HG03571 (cell line): ENCODE data around the gene FBXW7.

Source experiments
- ATAC-seq: cut with Tn5 transposase; IDR thresholded peaks from one replicate; pipeline ENCODE4 v1.9.1; 2021; ENCODE audit not compliant: unreplicated experiment

The FBXW7 gene

GRCh38 chr4:152294765-152295164, 241.1 kb downstream of the FBXW7 start:
- ATAC-seq: no peak

- ATAC-seq: no peak
These were observed 241.6 kb downstream of the FBXW7 start for GRCh38 chr4:152294331-152294730.

DNA sequence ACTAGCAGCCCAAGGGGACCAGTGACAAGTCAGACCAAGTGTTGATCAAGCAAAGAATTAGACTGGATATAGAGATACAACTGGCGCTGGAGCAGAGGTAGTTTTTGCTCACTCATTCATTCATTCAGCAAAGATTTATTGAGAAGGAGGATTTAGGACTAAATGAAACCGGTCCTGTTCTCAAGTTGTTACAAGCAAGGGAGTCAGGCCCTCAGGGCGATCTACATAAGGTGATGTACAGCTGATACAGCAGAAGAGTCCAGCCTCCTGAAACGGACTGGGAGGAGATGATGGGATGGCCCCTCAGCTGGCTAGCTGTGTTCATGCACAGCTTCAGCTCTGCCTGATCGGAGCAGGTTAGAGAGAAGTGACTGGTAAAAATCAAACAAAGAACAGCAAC, 242.4 kb downstream of the FBXW7 start:
- no peak for ATAC-seq

DNA sequence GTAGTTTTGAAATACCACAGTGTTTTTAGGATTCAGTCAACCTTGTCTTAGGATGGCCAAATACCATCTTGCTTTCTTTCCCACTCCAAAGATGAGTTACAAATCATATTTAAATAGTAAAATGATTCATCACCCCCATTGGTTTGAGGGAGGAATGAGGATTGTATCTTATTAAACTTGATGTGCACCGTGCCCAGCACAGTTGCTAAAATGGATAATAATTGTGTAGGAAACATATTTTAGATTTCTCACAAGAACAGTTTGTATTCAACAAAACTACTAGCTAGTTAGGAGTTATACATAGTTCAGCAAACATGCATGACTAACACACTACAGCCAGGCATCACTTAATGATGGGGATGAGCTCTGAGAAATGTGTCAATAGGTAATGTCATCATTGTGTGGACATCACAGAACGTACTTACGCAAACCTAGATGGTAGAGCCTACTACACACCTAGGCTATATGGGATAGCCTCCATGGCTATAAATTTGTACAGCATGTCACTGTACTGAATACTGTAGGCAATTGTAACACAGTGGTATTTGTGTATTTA, 245.4 kb downstream of the FBXW7 start:
- ATAC-seq: no peak

DNA sequence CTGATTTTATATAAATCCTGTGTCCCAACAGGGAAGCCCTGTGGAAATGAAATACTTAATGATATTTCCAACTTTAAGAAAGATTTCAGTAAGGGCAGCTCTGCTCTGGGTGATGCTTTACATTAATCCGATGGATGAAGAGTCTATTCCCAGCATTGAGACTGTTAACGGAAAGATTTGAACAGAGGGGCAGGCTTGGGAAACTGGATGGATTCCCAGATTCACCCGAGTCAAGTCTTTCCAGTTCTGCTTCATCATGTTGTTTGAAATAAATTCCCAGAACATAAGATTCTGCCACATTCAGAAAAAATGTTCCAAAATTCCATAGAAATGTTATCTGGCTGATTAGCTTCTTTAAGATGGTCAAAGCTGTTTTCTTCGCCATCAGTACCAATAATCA, 246.0 kb downstream of the FBXW7 start:
- no peak for ATAC-seq

DNA sequence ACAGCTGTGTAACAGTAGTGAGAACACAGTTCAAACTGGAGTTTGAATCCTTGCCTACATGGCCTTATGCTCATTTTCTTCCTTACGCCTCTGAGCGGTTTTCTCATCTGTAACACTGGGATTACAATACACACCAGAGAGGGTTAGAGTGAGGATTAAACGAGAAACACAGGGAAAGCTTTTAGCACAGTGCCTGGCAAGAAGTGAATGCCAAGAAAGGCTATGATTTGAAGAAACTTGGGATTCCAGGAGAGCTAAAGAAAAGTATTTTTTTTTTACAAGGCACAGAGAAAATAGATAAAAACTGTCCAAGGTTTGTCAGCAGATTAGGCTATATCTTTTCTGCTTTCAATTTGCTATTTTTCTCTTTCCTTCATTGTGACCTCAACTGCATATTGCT, 246.4 kb downstream of the FBXW7 start:
- ATAC-seq: no peak

GRCh38 chr4:152283801-152284470, 252.0 kb downstream of the FBXW7 start:
- ATAC-seq: no peak

GRCh38 chr4:152281822-152282221, 254.1 kb downstream of the FBXW7 start:
- no peak for ATAC-seq

DNA sequence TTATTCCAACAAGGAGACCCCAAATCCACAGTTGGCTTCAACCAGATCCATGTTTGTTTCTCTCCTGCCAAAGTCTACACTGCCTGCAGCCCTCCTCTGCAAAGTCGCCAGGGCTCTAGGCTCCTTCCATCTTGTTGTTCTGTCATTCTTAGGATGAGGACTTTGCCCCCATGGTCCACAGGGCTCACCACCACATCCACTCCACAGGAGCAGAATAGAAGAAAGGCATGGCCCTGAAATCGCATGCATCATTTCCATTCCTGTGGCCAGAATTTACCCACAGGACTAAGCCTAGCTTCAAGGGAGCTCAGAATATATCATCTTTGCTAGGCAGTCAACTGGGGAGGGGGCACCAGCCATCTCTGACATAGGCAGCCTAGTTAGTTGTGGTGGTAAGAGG, 254.7 kb downstream of the FBXW7 start:
- no peak for ATAC-seq

DNA sequence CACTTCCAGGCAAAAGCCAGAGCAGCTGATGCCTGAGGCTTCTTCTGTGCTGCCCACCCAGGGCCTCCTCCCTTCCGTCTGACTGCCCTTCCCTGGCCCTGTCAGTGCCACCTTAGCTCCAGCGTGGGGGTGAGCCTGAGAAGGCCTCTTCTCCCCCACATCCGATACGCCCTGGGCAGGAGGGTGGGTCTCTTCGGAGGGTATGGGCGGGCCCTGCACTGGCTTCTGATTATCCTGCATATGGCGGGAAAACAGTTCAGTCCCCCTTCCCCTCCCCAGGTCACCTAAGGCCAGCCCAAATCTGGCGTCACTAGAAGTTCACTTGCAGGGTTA, 256.7 kb downstream of the FBXW7 start:
- ATAC-seq: no peak

DNA sequence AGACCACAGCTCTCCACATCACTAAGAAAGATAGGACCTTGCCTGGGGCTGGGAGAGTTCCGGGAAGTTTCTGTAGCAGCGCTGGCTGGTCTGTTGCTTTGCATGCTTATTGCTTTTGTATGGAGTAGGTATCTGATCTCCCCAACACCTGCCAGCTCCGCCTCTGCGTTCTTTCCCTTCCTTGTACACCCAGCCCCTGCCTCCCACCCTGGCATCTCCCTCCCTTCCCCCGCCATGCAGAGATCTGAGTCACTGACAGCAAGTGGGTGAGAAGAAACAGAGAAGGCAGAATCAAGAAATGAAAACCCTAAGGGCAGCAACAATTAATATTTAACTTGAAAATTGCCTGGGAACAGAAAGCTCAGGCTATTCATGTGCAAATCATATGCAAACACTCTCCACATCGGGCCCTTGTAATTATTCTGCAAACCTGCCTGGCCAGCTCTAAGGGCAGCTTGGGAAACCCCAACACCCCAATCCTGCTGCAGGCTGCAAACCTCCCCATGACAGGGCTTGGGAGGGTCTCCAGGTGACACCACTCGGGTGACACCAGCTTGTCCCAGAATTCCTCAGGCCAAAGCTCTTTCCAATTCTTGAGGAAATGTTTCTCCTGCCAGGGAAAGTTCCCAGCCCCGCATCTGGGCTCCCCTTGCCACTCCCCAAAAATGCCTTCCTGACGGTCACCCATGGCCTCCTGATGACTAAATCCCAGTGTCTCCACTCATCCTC, 257.2 kb downstream of the FBXW7 start:
- ATAC-seq: peak; percentile 80

GRCh38 chr4:152278172-152278504, 257.8 kb downstream of the FBXW7 start:
- ATAC-seq: peak; percentile 22

- no peak for ATAC-seq
These were observed 258.6 kb downstream of the FBXW7 start for GRCh38 chr4:152277333-152277732.

DNA sequence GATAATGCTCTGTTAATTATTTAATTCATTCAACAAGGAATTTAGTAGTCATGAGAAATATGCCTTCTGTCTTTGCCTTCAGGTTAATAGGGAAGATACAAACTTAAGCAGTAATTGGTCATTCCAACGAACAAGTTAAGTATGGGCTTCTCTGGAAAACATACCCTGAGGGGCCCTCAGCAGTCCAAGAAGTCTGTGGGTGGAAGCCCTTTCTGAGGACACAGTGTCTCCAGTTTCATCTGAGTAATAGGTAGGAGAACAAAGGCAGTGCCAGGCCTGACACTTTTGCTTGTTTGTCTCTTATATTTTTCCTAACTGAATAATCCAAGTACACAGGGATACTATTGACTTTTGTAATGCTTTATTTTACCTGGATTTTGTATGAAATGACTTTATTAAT, 262.5 kb downstream of the FBXW7 start:
- no peak for ATAC-seq
